NCI-H345 treated with DMSO at 0.1 percent for 48 hours (cell line): ENCODE measurements around the gene SLC38A3.

Experiments used
- DNase-seq: peaks from one replicate; lab custom pipeline; 2025; ENCODE audit not compliant: unreplicated experiment; lab: John Stamatoyannopoulos, UW

SLC38A3 gene

DNA sequence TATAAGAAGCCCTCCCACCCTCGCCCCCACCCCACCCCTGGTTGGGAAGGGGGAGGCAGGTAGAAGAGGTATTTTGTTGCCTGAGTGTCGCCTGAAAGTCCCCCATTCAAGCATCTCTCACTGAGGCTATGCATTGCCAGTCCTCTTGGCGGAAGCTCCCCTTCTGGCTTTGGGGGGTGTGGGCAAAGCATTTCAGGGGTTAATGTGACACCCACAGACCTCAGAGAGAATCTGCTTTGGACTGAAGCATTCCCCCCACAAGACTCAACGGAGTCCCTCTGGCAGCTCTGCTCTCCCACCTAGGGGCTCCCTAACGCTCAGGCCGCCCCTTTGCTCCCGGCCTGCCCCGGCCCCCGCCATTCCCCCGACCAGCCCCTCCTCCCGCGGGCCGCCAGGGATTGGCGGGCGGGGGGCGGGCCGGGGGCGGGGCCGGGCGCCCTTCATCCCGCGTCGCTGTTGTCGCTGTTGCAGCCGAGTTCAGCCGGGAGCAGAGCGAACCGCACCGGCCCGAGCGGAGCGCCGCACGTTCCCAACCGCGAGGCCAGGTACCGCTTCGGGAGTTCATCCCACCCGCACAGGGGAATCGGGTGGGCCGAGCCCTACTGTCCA lies at the start of gene SLC38A3:
TSS of gene SLC38A3 (plus strand) at position 468 of the 609 bp plus-strand sequence. CDS start 8,929 bp downstream, outside the sequence.
- no peak for DNase-seq

DNA sequence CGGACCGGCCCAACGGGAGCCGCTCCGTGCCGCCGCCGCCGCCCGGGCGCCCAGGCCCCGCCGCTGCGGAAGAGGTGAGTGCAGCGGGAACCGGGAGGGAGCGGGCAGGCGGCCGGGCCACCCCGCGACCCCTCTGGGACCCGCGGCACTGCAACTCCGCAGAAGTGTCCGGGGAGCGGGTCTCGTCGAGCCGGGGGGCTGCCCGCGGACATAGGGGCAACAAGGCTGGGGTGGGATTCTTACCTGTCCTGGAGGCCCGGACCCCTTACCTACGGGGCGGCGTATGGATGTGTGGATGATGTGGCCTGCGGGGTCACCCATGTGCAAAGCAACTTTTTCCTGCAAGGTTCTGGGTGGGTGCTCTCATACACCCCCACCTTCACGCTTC lies 49.6 kb upstream of the SLC38A3 start:
- no peak for DNase-seq

DNA sequence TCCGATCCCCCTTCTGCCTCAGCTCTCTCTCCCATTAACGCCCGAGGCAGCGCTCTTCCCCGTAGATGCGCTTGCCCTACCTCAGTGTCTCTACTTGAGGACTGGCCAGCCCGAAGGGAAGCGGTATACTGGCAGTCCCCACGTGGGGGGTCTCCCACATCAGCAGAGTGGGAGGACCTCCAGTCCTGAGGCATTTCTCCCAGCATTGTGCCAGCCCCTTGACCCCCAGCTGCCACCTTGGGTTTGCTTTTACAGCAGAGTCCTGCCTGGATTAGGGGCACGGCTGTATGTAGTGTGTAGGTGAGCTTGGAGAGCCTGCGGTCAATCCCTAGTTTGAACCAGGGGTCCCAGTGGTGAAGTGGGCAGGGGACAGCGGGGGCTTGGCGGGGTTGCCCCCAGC lies 49.2 kb upstream of the SLC38A3 start:
- DNase-seq = no peak

DNA sequence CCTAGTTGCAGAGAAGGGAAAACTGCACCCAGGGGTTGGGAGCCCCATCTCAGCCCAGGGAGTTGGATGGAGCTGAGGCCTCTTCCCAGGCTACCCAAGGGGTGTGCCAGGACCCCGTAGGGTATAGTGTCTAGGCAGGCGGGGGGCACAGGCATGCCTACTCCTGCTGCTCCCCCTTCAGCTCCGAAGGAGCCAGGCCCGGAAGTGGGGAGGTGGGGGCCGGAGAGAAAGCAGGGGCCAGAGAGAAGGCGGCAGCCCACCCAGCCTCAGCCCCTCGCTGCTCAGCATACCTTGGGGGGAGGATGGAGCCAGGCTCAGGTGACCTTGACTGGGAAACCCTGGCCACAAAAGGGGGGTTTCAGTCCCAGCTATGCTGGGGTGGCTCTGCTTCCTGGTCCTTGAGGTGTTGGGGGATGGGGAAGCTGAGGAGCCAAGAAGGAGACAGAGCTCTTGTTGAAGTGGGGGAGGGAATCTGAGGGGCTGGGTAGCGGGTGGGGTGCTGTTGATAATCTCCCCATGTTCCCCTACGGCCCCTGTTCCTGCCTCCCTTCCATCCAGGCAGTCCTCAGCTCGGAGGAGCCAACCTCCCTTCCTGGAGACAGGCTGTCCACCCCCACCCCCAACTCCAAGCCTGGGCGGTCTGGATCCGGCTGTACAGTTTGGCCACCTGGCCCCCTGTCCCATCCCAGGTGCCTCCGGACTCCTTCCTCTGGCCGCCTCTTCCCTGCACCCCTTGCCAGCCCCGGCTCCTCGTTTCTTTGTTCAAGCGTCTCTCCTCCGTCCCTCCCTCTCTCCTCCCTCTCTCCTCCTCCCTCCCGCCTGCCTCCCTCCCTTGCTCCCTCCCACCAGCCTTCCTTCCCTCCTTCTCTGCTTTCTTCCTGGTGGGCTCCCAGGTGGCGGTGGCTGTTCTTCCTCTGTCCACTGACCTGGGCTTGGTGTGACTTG lies 48.2 kb upstream of the SLC38A3 start:
- DNase-seq = no peak

DNA sequence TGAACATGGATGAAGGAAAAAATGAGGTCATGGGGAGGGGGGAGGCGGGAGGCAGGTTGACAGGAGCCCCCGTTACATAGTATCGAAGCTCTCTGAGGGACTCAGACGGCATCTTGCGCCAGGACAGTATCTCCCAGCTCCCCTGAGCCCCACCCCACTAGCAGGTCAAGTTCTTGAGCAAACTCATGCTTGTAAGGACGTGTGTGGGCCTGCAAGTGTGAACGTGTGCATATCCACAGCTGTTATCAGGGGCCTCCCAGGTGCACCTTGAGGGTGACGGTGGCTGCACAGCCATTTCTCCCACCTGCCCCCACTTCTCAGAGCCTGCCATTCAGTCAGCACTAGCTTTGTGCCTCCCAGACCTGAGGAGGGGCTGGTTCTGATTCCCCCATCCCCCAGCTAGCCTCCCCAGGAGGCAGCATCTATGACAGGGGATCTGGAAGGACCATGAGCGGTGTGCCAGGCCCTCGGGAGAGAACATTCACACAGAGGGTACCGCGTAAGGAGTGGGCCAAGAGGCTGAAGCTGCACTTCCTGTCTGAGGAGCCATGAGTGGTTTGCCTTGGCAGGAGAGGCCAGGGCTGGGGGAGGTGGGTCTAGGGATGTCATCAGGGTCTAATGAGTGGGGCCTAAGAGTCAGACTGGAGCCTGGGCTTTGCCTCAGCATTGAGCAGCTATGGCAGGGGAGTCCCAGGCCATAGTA lies 47.1 kb upstream of the SLC38A3 start:
- DNase-seq = no peak

DNA sequence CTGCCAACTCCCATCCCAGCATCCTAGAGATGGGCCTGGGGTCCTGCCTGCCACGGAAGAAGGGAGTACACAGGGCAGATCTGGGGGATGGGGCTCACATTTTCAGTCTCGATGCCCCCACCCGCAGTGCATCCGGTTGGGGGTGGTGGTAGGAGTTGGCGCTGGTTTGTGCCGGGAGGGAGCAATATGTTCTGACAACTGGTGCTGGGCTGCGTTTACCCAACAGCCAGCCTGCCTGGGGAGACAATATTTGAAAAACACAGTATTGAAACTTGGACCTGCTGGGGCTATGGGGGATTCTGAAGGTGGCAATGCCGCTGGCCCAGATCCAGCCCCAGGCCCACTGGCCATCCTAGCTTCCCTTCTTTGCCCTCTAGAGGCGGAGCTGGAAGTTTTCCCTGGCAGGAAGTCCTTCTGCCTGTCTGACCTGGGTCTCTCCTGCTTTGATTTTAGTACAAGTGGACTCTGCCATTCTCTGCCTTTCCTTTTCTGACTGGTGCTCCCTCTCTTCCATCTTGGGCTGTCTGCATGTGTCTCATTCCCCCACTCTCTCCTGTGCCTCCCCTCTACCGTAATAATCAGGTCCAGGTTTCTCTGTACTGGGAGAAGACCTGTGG lies 46.4 kb upstream of the SLC38A3 start:
- DNase-seq = no peak

DNA sequence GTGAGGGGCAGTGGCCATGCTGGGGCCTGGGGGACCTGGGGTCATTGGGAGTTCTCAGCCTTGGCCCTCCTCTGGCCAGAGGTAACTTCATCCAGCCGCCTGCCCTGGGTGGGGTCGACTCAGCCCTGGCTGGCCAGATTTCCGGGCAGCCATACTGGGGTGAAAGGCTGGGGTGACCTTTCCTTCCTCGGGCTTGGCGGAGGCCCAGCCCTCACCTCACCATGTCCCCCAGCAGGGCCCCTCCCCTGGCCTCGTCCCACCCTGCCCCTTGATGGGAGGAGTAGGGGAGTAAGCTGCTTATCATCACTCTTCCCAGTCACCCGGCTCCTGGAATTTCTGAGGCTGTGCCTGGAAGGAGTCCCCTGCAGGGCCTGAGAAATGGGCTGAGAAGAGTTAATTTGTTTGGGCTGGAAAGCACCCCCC lies 44.5 kb upstream of the SLC38A3 start:
- no peak for DNase-seq

DNA sequence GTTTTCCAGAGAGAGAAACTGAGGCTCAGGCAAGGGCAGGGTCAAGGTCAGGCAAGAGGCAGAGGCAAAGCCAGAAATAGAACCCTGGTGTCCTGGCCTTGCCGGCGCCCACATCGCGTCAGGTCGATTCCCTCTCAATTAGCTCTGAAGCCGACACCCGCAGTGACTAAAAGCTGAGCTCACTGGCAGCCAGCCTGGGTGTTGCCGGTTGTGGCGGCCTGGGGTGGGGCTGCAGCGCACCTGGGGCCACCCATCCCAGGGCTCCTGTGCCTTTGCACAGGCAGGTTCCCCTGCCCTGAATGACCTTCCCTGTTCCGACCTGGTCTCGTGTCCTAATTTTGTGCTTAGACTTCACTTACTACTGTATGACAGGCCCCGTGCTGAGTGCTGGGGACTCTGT lies 43.8 kb upstream of the SLC38A3 start:
- DNase-seq = no peak

DNA sequence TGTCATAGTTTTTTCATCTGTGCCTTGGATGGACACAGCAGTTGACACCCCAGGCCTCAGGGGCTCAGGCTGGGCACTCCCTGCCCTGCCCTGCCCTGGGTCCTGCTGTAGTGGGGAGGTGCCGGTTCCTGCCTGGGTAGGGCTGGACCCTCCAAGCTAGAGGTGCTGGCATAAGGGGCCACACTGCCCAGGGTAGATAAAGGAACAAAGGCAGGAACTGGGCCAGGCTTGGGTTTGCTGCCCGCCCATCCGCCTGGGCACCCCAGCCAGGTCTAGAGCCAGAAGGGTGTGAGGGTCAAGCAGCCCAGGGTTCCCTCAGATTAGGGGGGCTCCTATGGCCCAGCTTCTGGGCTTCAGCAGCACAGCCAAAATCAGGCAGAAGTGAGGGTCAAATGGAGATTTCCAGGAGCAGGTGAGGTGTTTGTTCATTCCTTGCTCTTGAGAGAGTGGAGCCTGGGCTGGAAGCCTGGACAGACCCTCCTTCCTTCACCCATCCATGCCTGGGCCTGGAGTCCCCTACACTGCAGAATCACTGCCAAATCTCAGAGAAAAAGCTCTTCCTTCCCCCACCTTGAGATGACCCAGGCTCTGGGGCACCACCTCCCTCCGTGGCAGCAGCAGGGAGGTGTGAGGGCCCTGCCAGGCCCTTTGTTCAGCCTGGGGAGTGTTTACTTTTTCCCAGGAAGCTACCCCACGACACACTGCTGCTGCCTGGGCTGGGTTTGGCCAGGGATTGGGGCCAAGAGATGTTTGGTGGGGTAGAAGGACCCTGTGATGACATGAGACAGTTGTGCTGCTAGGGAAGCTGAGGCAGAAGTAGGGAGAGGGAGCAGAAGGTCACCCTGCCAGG lies 42.8 kb upstream of the SLC38A3 start:
- DNase-seq = no peak

DNA sequence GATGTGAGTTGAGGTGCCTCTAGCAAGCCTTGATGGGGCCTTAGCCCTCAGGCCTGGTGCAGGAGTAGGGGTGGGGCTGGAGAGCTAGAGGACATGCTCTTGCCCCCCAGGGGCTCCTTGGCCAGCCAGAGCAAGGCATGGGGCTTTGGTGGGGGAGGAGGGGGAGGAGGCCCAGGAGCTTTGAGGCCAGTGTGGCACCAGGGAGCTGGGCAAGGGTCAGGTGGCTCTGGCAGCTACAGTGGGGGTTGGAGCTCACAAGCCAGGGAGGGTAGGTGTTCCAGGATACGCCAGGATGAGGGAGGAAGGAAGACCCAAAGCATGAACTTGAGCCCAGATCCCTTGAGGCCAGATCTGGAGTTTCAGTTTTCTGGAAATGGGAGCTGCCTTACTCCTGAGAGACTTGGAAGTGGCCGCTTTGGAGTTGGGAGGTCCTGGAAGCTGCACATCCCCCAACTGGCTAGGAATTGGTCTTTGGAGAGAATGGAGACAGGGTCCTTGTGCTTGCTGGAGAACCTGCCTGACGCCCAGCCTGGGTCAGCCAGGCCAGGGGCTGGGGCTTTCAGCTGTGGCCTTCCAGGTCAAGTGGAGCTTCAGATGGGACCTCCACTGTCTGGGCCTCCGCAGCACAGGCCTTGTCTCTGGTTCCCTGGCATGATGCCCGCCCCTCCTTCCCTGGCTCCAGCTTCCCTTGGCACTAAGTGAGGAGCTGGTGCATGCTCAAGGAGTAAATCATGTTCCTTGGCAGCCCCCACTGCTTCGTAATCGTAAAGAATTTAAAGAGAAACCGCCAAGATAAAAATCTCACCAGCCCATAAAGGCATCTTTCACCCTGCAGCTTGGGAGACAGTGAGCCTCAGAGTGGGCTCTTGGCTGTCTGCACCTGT lies 41.3 kb upstream of the SLC38A3 start:
- no peak for DNase-seq

DNA sequence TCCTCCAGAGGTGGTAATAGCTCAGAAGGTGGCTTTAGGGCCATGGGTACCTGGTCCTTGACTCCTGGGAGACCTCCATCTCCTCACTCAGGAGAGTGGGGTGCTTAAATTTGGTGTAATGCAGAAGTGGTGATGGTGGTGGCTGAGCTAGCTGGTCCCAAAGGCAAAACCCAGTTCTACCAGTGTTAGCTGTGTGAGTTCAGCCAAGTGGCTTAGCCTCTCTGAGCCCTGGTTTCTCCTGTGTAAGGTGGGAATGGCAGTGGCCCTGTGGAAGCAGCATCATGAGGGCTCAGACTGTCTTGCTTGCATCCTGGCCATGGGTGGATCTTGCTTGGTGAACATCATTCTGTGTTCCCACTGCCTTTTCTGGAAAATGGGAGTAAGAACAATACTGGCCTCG lies 40.6 kb upstream of the SLC38A3 start:
- DNase-seq = no peak

DNA sequence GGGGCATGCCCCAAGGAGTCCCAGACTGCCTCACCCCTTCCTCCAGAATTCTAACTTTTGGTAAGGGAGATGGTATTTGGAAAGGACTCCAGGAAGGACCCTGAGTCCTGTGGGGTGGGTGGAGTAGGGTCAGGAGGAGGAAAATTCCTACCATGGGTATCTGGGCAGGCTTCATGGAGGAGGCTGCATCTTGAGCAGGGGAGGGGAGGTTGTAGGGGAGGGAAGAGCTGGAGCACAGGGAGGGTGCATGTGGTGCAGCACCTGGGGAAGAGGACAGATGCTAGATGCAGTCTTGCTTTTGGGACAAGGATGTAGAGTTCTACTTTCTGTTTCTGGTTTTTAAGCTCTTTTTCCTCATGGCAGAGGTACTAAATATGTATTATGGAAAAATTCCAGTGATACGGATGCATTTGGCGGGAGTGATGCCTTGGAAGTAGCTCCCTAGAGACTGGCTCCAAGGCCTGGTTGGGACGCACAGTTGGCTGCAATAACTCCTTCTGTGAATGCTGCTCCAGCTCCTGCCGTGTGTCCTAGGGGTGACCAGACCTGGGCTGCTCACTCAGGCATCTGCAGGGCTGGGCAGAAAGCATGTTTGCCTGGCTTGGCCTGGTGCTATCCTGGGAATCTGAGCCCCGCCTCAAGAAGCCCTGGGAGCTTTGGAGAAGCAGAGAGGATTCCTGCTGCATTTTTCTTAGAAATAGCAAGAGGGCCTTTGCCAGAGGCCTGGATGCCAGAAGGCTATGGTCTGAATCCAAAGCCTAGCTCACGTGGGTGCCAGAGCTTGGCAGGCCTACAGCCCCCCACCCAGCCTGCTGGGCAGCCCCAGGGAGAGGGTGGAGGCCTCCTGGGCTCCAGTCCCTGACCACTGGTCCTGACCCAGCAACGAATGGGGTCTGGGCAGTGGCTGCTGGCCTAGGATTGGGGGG lies 39.8 kb upstream of the SLC38A3 start:
- no peak for DNase-seq

DNA sequence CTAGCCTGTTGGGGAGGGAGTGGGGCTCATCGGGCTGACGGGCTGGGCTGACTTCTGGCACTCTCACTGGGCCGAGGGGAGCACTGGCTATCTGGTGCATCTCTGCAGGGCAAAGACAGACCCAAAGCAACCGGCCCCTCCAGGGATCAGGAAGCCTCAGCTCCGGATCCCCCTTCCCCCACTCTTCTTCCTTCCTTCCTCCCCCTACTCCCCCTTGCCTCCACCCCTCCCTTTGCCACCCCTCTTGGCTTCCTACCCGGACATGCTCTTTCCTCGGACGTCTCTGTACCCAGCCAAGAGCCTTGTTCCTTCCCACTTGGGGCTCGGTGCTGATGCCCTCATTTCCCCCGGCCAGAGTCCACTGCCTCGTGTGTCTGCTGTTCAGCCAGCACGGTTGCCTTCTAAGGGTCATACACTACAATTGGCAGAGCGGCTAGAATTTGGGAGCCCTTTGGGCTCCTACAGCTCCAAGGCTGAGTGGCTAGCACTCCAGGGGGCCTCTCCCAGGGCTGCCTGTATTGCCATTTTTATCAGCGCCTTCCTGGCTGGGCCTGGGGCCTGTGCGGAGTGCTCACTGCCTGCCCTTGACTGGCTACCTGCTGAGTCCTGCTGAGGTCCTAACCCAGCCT lies 39.0 kb upstream of the SLC38A3 start:
- DNase-seq = no peak

DNA sequence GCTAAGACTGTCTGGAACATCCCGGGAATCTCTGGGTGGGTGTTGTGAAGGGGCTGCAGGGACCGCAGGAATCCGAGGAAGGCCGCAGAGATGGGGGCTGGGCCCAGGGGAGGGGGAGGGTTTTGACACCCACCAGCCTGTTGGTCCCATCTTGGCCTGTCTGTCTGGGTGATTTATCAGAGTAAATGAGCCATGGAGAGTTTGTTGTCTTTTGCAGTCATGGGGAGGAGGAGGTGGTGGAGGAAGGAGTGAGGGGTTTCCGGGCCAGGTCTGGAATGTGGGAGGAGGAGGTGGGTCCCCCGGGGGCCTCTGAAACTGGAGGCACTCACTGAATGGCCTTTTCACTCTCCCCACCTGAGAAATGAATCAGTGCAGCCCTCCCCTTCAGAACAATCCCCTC lies 38.5 kb upstream of the SLC38A3 start:
- DNase-seq = no peak

DNA sequence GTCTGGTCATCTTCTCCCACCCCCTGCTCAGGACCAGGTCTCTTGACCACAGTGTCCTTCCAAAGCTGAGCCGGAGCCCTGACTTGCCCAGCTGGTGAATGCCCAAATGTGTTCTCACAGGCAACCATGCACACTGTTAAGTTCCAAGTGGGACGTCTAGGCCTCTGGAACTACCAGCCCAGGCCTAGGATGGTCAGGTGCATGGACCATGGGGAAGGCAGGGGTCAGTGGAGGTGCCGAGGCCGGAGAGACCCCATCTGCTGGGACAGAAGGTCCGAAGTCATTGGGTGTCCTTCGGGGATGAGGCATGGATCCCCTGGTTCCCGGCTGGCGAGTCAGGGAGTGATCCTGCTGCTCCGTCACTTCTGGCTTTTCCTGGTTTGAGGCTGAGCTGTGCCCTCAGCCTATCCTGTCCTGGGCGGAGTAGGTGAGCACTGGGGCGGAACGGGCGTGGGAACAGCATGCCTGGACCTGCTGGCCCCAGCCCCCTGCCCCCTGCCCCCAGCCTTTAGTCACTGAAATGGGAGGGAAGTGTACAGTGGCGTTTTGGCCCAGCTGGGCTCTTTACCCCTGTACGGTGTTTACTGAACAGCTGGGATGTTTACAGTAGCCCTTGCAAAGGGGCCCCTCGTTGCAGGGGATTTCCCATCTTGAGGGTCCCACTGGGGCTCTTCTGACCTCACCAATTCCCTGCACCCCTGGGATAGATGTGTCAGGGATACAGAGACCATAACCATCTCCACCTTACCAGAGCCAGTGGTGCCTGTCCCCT lies 37.8 kb upstream of the SLC38A3 start:
- DNase-seq = no peak

DNA sequence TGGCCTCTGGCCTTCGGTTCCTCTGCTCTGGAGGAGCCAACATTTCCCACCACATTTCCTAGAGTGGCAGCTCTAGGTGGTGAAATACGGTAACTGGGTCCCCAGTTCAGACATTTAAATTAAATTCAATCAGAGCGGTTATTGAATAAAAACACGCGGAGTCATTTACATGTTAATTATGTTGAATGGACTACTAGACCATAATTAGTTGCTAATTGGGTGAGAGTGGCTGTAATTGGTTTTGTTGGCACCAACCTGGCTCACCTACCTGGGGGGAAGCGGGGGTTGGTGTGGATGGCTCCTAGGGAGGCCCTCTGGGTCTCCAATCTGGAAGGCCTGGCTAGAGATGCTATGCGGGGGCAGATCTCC lies 37.2 kb upstream of the SLC38A3 start:
- DNase-seq = no peak

DNA sequence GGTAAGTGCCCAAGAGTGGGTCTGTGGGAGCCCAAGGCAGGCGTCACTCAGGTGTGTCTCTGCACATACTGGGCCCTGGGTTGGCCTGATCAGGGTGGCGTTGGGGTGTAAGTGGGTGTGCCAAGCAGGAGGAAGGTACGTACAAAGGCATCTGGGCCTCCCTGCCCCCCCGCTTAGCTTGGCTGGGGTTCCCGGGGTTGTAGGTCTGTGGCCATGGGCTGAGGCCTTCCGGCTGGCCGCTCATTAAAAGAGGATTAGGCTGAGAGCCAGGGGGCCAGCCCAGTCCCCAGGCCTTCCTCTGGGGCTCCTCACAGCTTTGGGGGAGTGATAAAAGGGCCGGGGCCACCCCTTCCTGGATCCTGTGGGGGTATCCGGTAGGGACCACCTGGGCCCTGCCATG lies 36.7 kb upstream of the SLC38A3 start:
- no peak for DNase-seq
